GM04504 (cell line): ENCODE measurements around the gene NPRL2.

Source experiments
- DNase-seq: peaks from one replicate; pipeline ENCODE4 v3.0.0-alpha.2; 2012; ENCODE audit warnings: low read depth

The NPRL2 gene

DNA sequence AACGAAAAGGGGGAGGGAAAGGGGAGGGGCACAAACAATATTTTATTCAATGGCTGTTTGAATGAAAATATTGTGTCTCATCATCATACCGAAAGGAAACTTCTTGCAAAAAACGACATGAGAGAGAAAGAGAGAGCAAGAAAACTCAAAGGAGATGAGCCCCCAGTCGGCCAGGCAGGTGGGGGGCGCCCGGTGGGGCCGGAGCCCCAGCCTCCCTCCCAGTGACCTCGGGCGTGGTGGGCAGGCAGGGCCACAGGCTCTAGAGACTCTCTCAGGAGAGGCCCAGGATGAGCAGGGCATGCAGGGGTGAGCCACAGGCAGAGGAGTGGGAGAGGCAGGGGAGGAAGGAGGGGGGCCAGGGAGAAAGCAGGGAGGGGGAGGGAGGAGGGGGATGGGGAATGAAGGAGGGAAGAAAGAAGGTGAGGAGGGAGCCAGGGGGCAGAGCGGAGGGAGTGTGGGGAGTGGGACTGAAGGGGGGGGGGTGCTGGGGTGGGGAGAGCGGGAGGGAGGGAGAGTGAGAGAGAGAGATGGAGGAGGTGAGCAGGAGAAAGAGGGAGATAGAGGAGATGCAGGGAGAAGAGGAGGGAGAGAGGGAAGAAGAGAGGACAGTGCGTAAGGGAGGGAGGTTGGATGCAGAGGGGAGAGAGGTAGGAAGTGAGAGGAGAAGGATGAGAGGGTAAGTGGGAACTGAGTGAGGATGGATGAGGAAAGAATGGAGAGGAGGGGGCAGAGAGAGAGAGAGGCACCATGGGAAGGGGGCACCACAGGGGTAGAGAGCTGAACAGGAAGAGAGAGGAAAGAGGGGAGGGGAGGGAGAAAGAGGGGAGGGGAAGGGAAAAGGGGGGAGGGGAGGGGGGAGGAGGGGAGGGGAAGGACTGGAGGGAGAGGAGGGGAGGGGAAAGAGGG is 22.8 kb upstream of the NPRL2 start:
- no peak for DNase-seq

DNA sequence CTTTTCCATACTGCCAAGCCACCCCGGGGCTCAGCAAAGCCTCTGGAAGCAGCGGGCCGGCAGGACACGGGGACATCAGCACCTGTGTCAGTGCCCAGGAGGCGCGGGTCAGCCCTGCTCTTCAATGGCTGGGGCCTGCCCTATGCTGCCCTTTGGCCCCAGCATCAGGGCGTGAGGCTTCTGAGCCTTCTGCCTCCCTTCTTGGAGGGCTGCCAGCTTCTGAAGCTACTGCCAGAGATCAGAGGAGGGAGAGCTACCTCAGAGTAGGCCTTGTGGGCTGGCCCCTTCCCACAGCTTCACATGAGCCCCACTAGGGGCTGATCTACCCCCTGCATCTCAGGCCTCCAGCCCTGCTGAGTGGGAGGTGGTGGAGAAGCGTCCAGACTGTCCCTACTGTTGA is 21.8 kb upstream of the NPRL2 start:
- no peak for DNase-seq

DNA sequence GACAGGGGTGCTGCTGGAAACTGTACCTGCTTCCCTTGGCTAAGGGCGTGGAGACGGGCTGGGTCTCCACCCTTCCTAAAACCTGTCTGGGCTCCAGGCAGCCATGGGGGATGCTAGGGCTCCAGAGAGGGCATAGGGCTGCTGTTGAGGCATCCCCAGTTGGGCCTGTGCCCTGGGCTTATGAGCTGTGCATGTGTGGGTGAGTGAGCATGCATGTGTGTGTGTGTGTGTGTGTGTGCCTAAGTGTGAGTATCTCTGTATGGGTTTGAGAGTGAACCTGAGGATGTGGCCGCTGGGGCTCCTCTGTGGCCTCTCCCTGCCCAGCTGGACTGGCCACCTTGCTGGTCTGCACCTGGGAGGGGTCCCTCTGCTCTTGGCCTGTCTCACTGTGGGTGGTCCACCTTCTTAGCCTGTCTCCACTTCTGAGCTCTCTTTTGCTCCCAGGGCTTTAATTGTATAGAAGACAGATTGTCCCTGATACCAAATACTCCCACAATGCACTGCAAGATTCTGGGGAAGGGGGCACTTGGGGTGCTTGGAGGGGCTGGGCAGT is 20.6 kb upstream of the NPRL2 start:
- no peak for DNase-seq

DNA sequence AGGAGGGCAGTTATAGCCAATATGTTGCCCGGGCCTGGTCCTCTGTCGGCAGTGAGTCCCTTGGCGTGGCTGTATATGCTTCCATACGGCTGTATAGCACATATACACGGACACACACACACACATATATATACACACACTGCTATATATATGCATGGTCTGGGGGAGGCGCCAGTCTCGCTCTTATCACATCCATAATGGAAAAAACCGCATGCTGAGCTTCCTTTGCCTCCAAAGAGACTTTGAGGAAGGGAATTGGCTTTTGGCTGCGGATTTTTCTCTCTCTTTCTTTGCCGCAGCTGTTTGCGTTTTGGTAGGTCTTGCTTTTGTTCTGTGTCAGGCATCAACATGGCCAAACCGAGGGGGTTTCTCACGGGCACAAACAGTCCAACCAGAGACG is 20.0 kb upstream of the NPRL2 start:
- DNase-seq: no peak

DNA sequence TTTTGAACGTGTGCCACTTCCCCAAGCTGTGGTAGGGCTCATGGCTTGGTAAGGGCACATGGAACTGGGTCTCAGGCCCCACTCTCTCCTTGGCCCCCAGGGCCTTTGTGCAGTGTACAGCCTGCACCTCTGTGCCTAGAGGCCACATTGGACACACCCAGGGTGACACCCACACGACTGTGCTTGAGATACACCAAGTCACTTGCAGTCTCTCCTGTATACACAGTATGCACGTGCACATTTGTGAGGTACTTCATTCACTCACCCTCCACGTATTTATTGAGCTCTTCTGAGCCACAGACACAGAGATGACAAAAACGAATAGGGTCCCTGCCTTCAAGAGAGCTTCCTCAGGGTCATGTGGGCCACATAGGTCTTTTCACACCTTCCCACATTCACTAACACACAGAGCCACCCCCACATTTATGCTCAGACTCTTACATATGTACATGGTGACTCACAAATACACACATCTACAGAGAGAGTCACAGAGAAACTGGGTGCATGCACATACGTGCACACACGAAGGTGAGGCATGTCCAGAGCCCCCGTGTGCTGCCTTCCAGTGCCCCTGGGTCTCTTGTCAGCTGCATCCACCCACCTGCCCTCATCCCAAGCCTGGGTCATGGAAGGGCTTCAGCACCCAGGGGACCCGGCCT is 18.6 kb upstream of the NPRL2 start:
- no peak for DNase-seq

DNA sequence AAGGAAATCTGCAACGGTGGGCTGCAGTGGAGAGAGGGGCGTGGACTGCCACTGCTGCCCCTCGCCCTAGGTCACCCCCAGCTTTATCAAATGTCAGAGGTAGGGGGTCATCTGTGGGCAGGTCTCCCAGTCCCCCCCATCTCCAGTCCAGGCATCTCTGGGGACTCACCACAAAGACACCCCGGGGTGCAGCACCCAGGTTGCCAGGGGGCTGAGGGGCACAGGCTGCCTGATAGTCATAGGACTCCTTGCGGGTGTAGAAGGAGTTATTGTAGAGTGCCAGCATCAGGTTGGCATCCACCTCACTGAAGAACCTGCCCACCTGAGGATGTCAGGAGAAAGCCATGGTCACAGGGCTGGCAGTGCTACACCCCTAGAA is 15.3 kb upstream of the NPRL2 start:
- no peak for DNase-seq

DNA sequence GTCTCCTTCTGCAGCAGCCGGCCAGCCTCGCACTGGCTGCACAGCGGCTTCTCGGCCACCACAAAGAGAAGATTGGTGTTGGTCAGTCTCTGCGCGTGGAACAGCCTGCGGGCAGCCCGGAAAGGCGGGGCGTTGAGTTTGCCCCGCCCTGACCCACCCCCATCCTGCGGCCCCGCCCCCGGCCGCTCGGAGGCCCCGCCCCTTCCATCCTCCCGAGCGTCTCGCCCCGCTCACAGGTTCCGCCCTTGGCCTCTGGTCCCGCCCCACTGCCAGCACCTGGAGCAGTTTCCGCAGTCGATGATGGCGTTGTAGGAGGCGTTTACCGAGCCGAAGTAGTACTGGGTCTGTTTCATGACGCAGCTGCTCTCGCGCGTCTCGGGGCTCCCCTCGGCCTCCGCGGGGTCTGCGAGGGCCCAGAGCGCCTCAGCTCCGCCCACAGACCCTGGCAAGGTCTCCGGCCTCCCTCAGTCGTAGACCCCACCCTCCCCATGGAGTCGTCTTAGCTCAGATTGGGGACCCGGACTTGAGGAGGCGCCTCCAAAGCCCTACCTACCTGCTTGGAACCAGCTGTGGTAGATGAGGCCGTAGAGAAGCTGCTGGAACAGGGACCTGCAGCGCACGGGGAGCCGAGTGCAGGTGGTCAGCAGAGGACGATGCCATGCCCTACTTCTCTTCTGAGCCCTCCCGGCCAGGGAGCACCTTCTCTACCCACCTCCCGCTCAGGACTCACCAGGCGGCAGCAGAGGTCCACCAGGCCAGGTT is 14.7 kb upstream of the NPRL2 start:
- no peak for DNase-seq

DNA sequence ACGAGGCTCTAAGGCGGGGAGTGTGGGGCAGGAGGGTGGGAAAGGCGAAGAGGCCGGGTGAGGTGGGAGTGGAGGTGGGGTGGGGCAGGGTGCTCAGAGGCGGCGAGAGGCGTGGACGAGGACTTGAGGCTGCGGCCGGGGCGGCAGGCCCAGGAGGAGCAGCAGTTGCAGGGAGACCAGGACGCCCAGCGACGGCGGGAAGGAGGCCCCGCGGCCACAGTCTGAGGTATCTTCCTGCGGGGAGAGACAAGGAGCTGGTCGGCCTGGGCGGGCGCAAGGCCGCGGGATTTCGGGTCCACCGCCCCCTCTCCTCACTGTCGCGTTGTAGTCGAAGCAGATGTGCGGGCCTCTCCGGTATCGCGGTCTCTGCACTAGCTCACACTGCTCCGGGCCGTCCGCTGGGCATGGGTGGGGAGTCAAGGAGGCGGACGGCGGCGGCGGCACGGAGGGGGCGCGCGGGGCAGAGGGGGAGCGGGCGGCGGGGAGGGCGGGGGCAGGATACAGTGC is 14.1 kb upstream of the NPRL2 start:
- DNase-seq: no peak

DNA sequence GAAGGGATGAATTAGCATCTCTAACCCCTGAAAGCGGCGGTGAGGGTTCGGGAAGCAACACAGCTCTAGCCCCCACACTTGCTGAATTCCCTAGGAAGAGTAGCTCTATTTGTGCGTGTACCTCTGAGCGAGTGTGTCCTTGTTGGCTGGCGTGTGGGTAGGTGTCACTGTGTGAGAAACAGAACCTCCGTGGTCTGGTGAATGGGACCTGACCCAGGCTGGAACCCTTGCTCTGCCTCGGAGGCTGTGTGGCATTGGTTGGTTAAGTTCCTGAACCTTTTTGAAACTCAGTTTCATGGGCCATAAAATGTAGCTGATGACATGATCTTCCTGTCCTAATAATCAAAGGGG is 9.2 kb upstream of the NPRL2 start:
- no peak for DNase-seq

DNA sequence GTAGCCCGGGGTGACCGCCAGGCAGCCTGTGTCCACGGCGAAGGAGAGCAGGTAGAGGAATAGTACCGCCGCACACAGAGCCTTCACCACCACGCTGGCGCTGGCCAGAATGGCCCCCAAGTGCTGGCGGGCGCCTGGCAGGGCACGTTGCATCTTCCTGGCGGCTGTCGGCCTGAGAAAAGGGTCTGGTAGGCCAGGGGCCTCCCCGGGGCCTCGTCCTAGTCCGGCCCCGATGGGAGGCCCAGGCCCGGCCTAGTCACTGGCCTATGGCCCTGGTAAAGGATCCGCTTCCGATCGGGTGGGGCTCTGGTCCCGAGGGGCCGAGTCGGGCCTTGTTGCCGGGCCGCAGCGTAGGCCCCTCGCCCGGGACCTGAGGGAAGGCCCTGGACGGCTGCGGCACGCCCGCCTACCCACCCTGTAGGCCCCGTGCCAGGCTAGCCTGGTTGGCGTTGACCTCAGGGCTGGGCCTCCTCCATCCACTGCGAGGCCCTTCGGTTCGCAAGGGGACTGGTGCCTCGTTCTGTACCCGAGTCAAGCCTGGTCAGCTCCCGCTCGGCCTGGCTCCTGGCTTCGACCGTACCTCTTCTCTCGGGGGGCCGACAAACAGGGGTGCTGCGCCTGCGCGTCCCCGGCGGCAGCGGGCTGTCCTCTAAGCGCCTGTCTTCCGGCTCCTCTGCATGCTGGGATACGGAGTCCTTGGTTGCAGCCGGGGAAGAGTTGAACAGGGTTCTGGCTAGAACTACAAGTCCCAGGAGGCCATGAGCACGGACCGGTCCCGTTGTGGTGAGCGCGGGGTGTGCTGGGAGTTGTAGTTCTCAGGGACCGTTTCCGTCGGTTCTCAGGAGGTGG is 8.6 kb upstream of the NPRL2 start, which contains the start of gene TMEM115:
Gene TMEM115, minus strand, starts transcription at position 611 of the 849 bp plus-strand sequence. Its CDS starts 458 bp downstream, at position 153.
- peak; percentile 98 for DNase-seq

DNA sequence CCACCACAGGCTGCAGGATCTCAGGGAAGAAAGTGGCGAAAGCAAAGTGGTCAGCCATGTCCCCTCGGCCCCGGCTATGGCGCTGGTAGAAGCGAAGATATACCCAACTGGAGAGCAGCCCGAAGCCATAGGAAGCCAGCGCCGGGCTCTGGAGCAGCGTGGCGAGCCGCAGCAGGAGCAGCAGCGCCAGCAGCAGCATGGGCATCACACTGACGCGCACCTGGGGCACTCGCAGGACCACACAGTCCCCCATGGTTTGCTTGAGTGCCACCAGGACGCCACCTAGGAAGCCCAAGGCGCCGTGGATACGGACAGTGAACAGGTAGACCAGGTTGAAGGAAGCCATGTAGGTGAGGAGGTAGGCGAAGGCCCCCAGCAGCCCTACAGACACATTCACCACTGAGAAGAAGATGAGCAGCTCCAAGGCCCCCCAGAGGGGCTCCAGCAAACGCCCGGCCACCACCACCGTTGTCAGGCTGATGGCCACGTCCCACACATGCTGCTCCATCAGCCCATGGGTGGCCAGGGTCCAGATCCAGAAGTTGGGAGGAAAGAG is 7.9 kb upstream of the NPRL2 start:
- no peak for DNase-seq

DNA sequence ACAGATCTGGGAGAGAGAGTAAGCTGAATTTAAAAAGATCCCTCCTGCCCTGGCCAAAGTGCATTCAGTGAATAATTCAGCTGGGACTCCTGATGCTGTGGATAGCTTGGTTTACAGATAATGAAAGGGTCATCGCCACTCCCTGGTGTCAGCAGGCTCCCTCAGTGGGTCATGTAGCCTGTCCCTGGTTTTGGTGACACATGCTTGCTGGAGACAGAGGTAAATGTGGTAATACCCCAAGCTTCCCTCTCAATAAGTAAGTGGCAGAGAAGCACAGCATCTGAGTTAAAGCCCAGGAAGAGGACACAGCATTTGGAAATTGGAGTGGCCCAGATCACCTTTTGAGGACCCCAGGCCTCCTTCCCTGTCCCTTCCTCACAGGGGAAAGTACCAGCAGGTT is 6.9 kb upstream of the NPRL2 start:
- DNase-seq: no peak

DNA sequence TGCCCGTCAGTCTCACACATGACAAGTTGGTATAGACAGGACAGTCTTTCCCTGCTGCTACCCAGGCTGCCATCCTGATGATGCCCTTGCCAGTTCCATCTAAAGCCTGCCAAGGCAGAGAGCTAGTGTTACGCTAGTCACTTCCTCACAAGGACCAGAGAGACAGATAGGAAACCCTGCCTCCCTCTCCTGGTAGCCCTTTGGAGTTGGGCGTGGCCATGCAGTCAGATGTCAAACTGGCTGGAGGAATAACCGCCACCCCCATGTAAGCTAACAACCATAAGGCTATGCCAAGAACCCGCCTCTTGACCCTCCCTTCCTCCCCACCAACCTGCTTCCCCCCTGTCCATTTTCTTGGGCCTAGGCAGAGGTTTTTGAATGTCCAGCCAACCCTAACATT is 6.0 kb upstream of the NPRL2 start:
- no peak for DNase-seq

DNA sequence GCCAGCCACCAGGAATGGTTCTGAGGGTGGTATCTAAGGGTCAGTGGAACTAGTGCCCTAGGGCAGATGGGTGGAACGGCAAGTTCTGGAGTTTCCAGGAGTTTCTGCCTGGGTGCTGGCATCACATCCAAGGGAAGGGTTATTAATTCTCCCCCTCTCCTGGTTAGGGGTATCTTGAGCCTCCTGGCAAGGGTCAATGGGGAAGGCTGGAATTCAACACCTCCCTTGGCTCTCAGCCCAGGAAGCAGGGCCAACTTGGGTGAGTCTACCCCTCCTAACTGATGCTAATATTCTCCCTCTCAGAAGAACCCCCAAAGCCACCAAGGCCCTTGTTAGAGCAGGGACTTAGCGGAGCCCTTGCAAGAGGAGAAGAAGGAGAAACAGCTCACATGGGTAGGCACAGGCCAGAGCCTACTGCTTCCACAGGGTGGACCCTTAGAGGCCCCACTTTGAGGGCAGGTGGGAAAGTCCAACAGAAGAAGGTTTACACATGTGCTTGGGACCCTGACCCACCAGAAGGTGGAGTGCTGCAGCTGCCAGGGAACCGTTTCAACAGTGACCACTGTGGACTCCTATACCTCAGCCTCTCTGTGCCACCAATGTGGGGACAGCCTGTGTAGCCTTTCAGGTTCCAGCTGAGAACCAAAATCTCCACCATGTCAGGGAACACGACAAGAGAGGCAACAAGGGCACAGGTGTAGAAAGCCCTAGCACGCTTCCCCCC is 5.4 kb upstream of the NPRL2 start:
- no peak for DNase-seq

DNA sequence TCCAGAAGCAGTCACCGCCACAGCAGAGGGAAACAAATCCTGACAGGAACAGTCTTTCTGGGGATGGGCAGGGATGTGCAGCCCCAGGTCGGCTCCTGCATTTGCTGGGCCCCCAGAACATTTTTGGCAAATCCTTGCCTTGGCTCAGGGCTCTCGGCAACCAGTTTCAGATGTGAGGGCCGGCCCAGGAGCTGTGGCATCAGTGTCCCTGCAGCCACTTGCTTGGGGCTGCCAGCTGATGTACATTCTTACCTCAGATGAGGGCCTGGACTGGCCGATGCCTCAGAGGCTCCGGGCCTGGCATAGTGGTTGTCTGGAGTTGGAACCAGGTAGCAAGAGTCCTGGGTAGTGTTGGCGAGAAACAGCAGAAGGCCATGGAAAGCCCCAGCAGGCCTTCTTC is 4.3 kb upstream of the NPRL2 start:
- DNase-seq: no peak

DNA sequence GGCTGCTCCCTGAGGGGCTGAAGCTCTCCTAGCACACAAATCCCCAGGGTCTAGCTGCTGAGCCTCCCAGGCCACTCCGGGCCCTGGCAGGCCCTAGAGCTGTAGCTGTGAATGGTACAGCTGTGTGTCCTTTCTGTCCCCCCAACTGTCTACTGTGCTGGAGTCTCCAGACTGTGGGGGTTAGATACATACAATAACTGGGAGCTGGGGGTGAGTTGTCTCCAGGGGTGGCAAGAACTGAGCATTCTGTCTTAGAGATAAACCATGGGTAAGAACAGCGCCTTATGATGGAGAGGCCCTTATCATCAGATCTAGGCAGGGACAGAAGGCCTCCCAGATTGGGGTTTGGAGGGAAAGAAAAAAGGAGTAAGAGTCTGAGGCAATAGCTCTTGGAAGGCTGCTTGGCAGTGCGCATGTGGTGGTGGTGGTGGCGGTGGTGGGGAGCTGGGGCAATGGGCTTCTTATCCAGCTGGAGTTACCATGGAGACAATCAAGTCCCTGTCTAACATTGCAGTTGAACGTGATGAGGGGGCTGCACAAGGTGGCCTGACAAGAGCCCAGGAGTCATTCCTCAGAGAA is 3.7 kb upstream of the NPRL2 start:
- DNase-seq: no peak

DNA sequence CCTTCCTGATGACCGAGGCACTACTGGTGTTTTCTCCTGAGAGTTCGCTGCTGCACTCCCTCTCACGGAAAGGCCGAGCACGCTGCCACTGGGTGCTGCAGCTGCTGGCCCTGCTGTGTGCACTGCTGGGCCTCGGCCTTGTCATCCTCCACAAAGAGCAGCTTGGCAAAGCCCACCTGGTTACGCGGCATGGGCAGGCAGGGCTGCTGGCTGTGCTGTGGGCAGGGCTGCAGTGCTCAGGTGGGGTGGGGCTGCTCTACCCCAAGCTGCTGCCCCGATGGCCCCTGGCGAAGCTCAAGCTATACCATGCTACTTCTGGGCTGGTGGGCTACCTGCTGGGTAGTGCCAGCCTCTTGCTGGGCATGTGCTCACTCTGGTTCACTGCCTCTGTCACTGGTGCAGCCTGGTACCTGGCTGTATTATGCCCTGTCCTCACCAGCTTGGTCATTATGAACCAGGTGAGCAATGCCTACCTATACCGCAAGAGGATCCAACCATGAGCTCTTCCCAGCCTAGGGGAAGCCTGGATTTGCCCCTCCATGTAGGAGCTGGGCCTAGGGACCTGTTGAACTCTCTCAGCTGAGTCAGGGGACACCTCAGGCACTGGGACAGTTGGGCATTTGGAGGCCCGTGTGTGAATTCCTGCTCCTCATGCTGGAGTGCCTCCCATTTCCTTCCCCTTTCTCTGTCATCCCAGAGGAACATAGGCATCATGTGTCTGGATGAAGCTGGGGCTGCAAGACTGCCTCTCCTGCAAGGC is 2.9 kb upstream of the NPRL2 start:
- no peak for DNase-seq

DNA sequence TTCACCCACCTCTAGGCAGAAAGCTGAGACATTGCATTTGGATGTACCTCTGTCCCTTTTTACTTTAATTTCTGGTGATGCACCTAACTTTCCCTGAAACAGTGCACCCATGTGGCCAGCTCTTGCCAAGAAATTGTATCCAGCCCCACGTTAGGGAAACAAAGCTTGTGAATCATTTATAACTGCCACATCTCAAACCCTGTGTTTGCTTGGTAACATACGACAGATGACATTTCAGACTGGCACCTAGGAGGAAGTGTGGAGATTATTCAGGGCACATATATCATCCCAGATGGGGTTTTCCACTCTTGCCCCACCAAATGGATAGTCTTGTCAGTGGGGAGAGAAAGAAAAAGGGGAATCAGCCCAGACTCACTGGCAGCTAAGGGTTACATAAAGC is 2.2 kb upstream of the NPRL2 start:
- no peak for DNase-seq

DNA sequence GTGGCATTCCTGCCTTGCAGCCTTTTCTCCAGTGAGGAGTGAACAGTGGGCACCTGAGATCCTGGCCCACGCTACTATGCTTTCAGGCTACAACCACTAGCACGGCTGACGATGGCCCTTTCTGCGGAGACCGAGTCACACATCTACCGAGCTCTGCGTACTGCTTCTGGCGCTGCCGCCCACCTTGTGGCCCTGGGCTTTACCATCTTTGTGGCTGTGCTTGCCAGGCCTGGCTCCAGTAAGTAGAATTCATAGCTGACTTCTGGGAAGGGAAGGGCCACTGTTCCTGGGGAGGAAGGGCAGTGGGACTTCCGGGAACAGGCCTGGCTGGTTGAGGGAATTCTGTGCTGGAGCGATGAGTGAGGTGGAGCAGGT is 735 bp upstream of the NPRL2 start:
- no peak for DNase-seq

DNA sequence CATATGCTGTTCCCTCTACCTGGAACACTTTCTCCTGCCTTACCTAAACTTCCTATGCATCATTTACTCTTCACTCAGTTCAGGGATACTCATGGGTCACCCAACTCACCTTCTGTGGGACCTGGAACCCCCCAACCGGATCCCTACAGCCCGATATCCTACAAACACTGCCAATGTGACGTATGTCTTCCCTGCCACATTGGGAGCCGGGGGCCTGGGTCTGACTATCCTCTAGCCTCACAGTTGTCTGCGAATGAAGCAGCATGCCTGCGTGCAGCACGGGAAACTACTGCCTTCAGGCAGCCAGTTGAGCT is 405 bp downstream of the NPRL2 start:
- no peak for DNase-seq
